Aorta (tissue), 5 donors: Measurements from ENCODE around the gene UBAP1. TPM values are rescaled to one million over a fixed set of nuclear protein-coding genes. Genes with fewer than 3 reads are reported as not detected.
"Not testable (repeated sequence)": the region's sequence is repeated elsewhere in the genome, so short reads cannot be mapped to it uniquely, and the experiment has no call there.

Experiments
- ATAC-seq: fragments of 200-7000 bp; cut with Tn5 transposase; one replicate; pipeline ENCODE4 v1.9.1; 2022; ENCODE audit warnings: moderate library complexity; ENCODE audit not compliant: low FRiP score
- DNase-seq, 2 donors: peaks; one replicate each; pipeline ENCODE4 v3.0.0-alpha.2; 2020
- H3K27ac ChIP-seq, 2 donors: one replicate each; pipeline ENCODE4 v1.5.1; 2013; ENCODE audit warnings: low read length in 2 of 2, mild to moderate bottlenecking in 2 of 2, moderate library complexity in 2 of 2, control low read depth in 1 of 2, inconsistent platforms in 1 of 2, low read depth in 1 of 2
- H3K27me3 ChIP-seq, 2 donors: one replicate each; pipeline ENCODE4 v1.6.1; 2013; ENCODE audit warnings: control low read depth in 1 of 2, low read length in 1 of 2, mild to moderate bottlenecking in 1 of 2, moderate library complexity in 1 of 2; ENCODE audit not compliant: insufficient read depth in 2 of 2, control insufficient read depth in 1 of 2
- H3K36me3 ChIP-seq, 2 donors: one replicate each; pipeline ENCODE4 v1.6.1; 2013; ENCODE audit warnings: control low read depth in 1 of 2, low read length in 1 of 2, mild to moderate bottlenecking in 1 of 2; ENCODE audit not compliant: insufficient read depth in 2 of 2, control insufficient read depth in 1 of 2
- H3K4me1 ChIP-seq, 2 donors: one replicate each; pipeline ENCODE4 v1.6.1; 2013; ENCODE audit warnings: low read length in 2 of 2, control low read depth in 1 of 2, mild to moderate bottlenecking in 1 of 2, moderate library complexity in 1 of 2; ENCODE audit not compliant: insufficient read depth in 2 of 2, control insufficient read depth in 1 of 2
- H3K4me3 ChIP-seq, 2 donors: one replicate each; pipeline ENCODE4 v1.5.1; 2013; ENCODE audit warnings: low read length in 2 of 2, control low read depth in 1 of 2, mild to moderate bottlenecking in 1 of 2
- H3K9me3 ChIP-seq: one replicate; pipeline ENCODE4 v1.6.1; 2013; ENCODE audit warnings: mild to moderate bottlenecking, low read length; ENCODE audit not compliant: control insufficient read depth
- WGBS, 2 donors: extraction: QIAGEN DNeasy Blood & Tissue Kit; methylation state at CpG; one replicate each; pipeline ENCODE4 v1.1.7; 2013; 5-methylcytosine and 5-hydroxymethylcytosine counted together
- intact Hi-C, 2 donors: fragments of 100-400 bp; cut with DNase I; formaldehyde crosslinking; loops; one replicate each; pipeline versions ENCODE4 v1.14.2 to v1.15.0; 2022
- polyA plus RNA-seq, 2 donors: library from polyadenylated mRNA; stranded (reverse); fragments of 200-250 nt; gene quantifications; one replicate each; pipeline ENCODE4 v1.2.3, GENCODE V29; 2013
- total RNA-seq, 2 donors: library from RNA; stranded (reverse); fragmentation: NEBNext Ultra II Directional; extraction: Animal tissue kit (Norgen Biotek cat#: 25700); gene quantifications; one replicate each; pipeline ENCODE4 v1.2.1, GENCODE V29; 2021
- donor health status: healthy with polysubstance abuse.
- donor health status: Bipolar disorder and iron deficiency.
- donor health status: DM: no; HTN: no; CAD: no.
- donor health status: DM: no; HTN: no; CAD: no.
- donor health status: DM: yes; HTN: yes; CAD: no.

The UBAP1 gene
- total and polyA plus RNA-seq, 4 donors: 29.2 to 41.9 (median 34.4) TPM

- DNase-seq, H3K4me1 ChIP-seq, H3K27ac ChIP-seq, intact Hi-C loops, H3K9me3 ChIP-seq, H3K4me3 ChIP-seq, H3K27me3 ChIP-seq, ATAC-seq, H3K36me3 ChIP-seq: not testable (repeated sequence)
- WGBS, 2 donors: 91 to 93% methylated on average over 7 of the region's 7 CpGs
Measured at GRCh38 chr9:34301064-34301463, 122.2 kb downstream of the UBAP1 start.

Other genes with a start within 250 kb of the UBAP1 start
- 10 to 100 TPM; 24.1 to 30.5 TPM for gene UBAP2, start 130.2 kb upstream of the UBAP1 start, total RNA-seq
- gene UBAP2, start 130.2 kb upstream of the UBAP1 start, polyA plus RNA-seq: 1 to 10 TPM; 5.3 to 7.5 TPM
- gene DCAF12, start 52.3 kb upstream of the UBAP1 start, total RNA-seq: 10 to 100 TPM; 20.6 to 35.2 TPM
- 10 to 100 TPM; 10.2 to 14.5 TPM for gene DCAF12, start 52.3 kb upstream of the UBAP1 start, polyA plus RNA-seq
- gene KIF24, start 150.2 kb downstream of the UBAP1 start, total RNA-seq: under 1 TPM; 0.32 to 0.78 TPM
- gene KIF24, start 150.2 kb downstream of the UBAP1 start, polyA plus RNA-seq: under 1 TPM in 1 of 2 donors, not detected in 1; 0.10 TPM
- 10 to 100 TPM; 13.6 to 17.1 TPM for gene NUDT2, start 150.5 kb downstream of the UBAP1 start, total RNA-seq
- gene NUDT2, start 150.5 kb downstream of the UBAP1 start, polyA plus RNA-seq: 10 to 100 TPM; 27.4 to 38.3 TPM
- gene MYORG, start 197.9 kb downstream of the UBAP1 start, total RNA-seq: 1 to 10 TPM; 6.1 to 9.6 TPM
- 1 to 10 TPM; 1.6 to 2.1 TPM for gene MYORG, start 197.9 kb downstream of the UBAP1 start, polyA plus RNA-seq